ENCODE data around the gene DNAJC1. TPM values are rescaled to one million over a fixed set of nuclear protein-coding genes. Genes with fewer than 3 reads are reported as not detected.
"Not testable (repeated sequence)": the region's sequence is repeated elsewhere in the genome, so short reads cannot be mapped to it uniquely, and the experiment has no call there.

DNAJC1 gene
- total RNA-seq, 1 donor = 25.8 TPM

DNA sequence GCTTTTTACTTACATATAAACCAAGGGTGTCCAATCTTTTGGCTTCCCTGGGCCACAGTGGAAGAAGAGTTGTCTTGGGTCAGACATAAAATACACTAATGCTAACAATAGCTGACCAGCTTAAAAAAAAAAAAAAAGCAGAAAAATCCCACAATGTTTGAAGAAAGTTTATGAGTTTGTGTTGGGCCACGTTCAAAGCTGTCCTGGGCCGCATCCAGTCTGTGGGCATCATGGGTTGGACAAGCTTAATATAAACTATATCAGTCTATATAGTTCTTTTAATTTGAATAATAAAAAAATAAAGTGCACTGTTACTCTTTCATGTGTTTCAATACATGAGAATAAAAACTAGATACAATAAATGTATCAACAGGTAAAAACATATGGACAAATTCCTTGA is 179.9 kb downstream of the DNAJC1 start:
- DNase-seq (ENCODE audit: low read depth) = no peak
- TF ChIP-seq, protein P1, sequence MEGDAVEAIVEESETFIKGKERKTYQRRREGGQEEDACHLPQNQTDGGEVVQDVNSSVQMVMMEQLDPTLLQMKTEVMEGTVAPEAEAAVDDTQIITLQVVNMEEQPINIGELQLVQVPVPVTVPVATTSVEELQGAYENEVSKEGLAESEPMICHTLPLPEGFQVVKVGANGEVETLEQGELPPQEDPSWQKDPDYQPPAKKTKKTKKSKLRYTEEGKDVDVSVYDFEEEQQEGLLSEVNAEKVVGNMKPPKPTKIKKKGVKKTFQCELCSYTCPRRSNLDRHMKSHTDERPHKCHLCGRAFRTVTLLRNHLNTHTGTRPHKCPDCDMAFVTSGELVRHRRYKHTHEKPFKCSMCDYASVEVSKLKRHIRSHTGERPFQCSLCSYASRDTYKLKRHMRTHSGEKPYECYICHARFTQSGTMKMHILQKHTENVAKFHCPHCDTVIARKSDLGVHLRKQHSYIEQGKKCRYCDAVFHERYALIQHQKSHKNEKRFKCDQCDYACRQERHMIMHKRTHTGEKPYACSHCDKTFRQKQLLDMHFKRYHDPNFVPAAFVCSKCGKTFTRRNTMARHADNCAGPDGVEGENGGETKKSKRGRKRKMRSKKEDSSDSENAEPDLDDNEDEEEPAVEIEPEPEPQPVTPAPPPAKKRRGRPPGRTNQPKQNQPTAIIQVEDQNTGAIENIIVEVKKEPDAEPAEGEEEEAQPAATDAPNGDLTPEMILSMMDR (IDR thresholded peaks at IDR 0.05; ENCODE audit: insufficient read depth, low read length) = no peak

DNA sequence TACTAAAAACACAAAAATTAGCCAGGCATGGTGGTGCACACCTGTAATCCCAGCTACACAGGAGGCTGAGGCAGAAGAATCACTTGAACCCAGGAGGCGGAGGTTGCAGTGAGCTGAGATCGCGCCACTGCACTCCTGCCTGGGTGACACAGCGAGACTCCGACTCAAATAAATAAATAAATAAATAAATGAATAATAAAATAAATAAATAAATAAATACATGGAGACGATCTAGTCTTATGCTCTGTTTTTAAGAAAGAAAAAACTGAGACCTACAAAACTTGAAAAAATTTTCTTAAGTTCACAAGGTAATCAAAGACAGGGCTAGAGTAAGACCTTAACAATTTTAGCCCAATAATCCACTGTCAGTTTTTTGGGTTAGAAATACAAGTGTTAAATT is 181.3 kb downstream of the DNAJC1 start:
- DNase-seq (ENCODE audit: low read depth); H3K4me3 ChIP-seq (ENCODE audit: low read depth, low read length): not testable (repeated sequence)

More for the DNA sequence above, 179.9 kb downstream of the DNAJC1 start:
- H3K4me3 ChIP-seq (ENCODE audit: low read depth, low read length) = no peak overlapping the region

DNA sequence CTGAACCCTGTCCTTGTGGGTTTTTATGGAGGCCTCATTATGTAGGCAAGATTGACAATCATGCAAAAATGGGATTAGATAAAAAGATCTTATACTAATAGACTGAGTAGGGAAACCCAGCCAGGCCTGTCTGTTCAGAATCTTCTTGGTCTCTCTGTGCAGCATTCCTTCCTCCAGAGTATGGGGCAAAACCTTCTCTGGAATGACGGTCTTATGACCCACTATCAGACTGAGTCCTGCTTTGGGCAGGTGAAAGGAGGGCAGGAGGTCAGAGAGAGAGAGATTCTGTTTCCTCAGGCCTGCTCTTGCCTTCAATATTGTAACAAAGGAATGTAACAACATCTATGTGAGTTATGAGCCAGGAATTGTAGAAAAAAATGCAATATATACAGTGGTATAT is 182.6 kb downstream of the DNAJC1 start:
- no peak for DNase-seq (ENCODE audit: low read depth)
- TF ChIP-seq, protein P1 (IDR thresholded peaks at IDR 0.05; ENCODE audit: insufficient read depth, low read length) = no peak
- H3K4me3 ChIP-seq (ENCODE audit: low read depth, low read length) = no peak overlapping the region

DNA sequence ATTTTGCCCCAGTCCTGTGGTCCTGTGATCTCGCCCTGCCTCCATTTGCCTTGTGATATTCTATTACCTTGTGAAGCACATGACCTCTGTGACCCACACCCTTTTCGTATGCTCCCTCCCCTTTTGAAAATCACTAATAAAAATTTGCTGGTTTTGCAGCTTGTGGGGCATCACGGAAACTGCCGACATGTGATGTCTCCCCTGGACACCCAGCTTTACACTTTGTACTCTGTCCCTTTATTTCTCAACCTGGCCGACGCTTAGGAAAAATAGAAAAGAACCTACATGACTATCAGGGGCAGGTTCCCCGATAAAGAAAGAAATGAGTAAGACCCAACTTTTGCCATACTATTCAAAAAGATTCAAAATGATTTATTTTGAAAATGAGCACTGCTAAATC is 185.1 kb downstream of the DNAJC1 start:
- DNase-seq (ENCODE audit: low read depth); H3K4me3 ChIP-seq (ENCODE audit: low read depth, low read length): not testable (repeated sequence)

DNA sequence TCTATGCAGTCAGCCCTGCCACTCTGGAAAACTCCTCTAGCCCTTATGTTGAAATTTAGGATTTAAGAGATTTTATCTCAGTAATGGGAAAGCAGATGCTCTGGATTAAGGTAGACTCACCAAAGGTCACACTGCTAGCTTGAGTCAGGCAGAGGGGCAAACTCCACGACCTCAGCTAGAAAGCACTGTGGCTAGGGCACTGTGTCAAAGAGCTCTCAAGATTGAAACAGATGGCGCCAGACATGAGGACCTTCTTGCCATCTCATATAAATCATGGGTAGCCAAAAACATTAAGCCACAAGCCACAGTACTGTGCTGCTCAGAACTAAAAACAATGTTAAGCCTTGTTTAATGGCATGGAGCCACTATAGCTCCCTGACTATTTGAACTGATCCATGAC is 188.7 kb downstream of the DNAJC1 start:
- no peak for DNase-seq (ENCODE audit: low read depth)
- H3K4me3 ChIP-seq (ENCODE audit: low read depth, low read length) = no peak overlapping the region

DNA sequence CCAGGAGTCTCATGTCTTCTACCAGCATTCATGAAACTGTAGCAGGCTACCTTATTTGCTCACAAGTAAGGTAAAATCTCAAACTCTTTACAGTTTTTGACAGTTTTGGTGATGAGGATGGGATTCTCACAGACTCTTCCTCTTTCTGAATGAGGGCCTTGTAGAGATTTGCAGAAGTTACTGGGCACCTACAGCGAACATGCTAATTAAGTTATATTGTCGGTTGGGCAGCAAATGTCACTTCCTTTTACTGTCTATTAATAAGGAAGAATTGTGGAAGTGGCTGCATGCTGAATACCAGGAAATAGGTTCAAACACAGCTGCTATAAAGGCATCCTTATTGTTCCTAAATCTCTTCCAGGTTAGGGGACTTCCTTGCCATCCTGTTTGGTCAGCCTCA is 189.6 kb downstream of the DNAJC1 start:
- TF ChIP-seq, protein P1 (IDR thresholded peaks at IDR 0.05; ENCODE audit: insufficient read depth, low read length) = no peak
- no peak for DNase-seq (ENCODE audit: low read depth)
- H3K4me3 ChIP-seq (ENCODE audit: low read depth, low read length) = no peak overlapping the region

More for the DNA sequence above, 188.7 kb downstream of the DNAJC1 start:
- TF ChIP-seq, protein P1 (IDR thresholded peaks at IDR 0.05; ENCODE audit: insufficient read depth, low read length) = no peak

DNA sequence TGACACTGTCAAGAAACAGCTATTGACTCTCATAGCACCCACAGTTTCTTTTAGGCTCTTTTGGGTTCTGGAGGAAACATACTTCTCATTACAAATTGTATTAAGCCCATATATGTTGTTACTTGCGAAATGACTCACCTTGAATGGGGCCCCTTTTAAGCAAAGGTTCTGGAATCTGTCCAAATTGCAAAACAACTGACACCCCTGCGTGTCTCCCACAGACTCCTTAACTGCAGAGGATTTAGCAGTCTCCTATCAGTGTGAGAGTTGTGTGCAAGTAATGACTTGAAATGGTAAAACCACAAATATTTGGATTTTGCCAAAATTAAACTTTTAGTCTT is 192.3 kb downstream of the DNAJC1 start:
- no peak overlapping the region for H3K4me3 ChIP-seq (ENCODE audit: low read depth, low read length)
- DNase-seq (ENCODE audit: low read depth) = peak; percentile 28
- TF ChIP-seq, protein P1 (IDR thresholded peaks at IDR 0.05; ENCODE audit: insufficient read depth, low read length) = no peak

DNA sequence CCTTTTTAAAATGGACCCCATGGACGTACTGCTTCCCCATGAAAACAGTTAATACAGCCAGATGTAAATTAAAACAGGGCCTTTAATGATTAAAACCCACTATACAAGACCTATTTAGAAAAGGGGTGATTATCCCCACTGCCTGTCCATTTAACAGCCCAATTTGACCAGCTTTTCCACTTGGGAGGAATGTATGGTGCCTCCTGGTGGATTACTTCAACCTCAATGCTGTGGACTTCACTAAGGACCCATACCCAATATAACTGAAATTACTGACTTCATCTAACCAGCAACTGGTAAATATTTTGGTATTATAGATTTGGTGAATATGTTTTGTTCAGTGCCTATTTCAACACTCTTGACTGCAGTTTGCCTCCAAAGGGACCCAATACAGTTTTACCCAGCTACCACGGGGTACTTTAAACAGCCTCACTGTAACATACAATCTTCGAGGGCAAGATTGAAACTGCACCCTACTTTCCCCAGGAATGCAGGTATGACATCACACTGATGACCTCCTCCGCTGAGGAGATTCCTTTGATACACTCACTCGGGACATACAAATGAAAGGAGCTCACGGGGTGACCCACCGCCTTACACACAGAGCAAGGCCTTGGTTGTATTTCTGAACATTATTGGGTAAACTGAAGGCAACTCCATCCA is 192.8 kb downstream of the DNAJC1 start:
- TF ChIP-seq, protein P1 (IDR thresholded peaks at IDR 0.05; ENCODE audit: insufficient read depth, low read length) = no peak
- H3K4me3 ChIP-seq (ENCODE audit: low read depth, low read length) = no peak overlapping the region
- DNase-seq (ENCODE audit: low read depth) = no peak

Measured in fibroblast of the aortic adventitia (primary cell).